ENCODE measurements around the gene NME3. TPM values are rescaled to one million over a fixed set of nuclear protein-coding genes. Genes with fewer than 3 reads are reported as not detected.
A peak's percentile ranks its signal among the peaks of the same experiment; 100 is the strongest.

Gene NME3
- total and polyA plus RNA-seq, 8 donors: 27.4 to 297 (median 33.1) TPM

DNA sequence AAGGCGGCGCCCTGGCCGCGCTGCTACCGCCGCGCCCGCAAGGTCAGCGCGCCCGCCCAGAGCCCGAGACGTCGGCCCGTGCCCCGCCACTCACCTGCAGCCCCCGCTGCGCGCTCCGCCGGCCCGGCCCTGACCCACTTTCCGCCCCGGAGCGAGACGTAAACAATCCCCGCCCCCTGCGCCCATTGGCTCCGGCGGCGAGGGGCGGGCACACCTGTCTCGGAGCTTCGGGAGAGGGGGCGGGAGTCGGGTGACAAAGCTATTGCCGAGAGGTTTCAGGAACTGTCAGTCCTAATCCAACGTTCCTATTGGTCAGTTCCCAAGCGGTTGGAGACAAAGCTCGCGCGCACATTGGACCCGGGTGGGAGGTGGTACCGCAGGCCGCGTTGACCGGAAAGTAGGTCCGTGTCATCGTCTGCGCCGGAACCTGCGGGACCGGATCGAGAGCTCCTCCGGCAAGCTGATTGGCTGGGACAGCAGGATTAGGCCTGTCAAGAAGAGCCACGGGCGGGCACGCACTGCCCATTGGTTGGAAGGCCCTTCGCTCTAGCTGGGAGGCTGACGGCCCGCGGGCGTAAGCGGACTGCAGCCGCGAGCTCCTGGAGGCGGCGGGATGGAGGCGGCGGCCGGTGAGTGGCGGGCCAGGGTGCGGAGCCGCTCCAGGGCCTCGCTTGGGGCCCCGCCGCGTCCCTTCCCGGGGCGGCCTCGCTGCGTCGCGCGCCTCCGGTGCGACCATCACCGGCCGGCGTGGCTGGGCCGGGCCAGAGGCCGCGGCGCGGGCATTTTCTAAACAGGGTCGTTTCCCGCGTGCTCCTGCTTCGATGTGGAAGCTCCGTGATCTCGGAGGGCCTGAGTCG is 11.3 kb upstream of the NME3 start, which contains the start of the genes NUBP2 and SPSB3:
NUBP2 (plus strand) TSS at position 553 of the 857 bp plus-strand sequence; CDS start at position 614, 61 bp downstream.
SPSB3 (minus strand) TSS at position 164 of the 857 bp plus-strand sequence. CDS start 1,088 bp downstream, outside the sequence.
- peaks cover 11 to 17% (median 16%) of the 10 kb centered on the region in 3 donors for H3K4me1 ChIP-seq
- FAIRE-seq (peak; percentile 99), ATAC-seq (peak; percentile 88 to 95 (median 90)), DNase-seq (peak; percentile 96 to 100 (median 100))
- intact Hi-C loops (cut with DNase I): no loop called here
- TF ChIP-seq, protein P1, sequence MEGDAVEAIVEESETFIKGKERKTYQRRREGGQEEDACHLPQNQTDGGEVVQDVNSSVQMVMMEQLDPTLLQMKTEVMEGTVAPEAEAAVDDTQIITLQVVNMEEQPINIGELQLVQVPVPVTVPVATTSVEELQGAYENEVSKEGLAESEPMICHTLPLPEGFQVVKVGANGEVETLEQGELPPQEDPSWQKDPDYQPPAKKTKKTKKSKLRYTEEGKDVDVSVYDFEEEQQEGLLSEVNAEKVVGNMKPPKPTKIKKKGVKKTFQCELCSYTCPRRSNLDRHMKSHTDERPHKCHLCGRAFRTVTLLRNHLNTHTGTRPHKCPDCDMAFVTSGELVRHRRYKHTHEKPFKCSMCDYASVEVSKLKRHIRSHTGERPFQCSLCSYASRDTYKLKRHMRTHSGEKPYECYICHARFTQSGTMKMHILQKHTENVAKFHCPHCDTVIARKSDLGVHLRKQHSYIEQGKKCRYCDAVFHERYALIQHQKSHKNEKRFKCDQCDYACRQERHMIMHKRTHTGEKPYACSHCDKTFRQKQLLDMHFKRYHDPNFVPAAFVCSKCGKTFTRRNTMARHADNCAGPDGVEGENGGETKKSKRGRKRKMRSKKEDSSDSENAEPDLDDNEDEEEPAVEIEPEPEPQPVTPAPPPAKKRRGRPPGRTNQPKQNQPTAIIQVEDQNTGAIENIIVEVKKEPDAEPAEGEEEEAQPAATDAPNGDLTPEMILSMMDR (IDR thresholded peaks at IDR 0.05): no peak
- H3K36me3 ChIP-seq: peaks cover 0 to 6% (median 5%) of the 10 kb centered on the region in 3 donors
- WGBS, 2 donors: 0% methylated on average over 81 to 102 of the region's 102 CpGs
- peak within 1 kb of the TSS; percentile 85 to 96 (median 88) for H3K27ac ChIP-seq
- H3K27me3 ChIP-seq: no peaks in the 10 kb centered on the region
- peak within 1 kb of the TSS; percentile 75 to 97 (median 93) for H3K4me3 ChIP-seq
- H3K9me3 ChIP-seq: no peaks in the 10 kb centered on the region

DNA sequence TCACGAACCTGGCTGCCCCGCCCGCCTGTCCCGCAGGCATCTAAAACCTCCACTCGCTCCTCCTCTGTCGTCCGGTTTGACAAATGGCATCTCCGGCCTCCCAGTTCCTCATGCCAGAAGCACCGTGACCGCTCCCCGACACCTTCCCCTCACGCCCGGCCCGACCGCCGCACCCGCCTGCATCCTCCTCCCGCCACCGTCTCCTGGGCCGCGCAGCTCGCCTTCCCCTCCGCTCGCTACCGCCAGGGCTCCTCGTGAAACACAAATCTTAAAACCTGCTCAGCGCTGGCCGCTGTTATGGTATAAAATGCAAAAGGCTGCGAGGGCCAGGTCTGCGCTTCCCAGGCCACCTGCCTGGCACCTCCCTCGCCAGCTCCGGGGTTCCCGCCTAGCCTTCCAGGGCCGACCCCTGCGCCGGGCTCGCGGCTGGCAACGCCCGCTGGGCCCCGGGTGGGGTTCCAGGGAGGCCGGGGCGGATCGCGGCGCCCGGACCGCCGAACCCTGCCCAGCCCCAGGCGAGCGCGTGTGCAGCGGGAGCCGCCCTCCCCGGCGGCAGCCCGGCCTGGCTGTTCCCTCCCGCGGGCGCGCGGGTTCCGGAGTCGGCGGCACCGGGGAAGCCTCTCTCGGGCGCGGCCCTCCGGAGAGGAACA is 10.5 kb upstream of the NME3 start:
- ATAC-seq (peak in 2 of 4 donors; percentile 2 to 3), FAIRE-seq (no peak), DNase-seq (peak in 4 of 6 donors; percentile 41 to 85 (median 62))
- no peaks in the 10 kb centered on the region for H3K9me3 ChIP-seq
- intact Hi-C loops (cut with DNase I): no loop called here
- peaks cover 11 to 17% (median 16%) of the 10 kb centered on the region in 3 donors for H3K4me1 ChIP-seq
- peak overlapping the region; percentile 64 to 97 (median 93) for H3K4me3 ChIP-seq
- peaks cover 0 to 14% (median 10%) of the 10 kb centered on the region in 3 donors for H3K36me3 ChIP-seq
- H3K27me3 ChIP-seq: no peaks in the 10 kb centered on the region
- 0 to 1% methylated on average over 47 to 70 of the region's 70 CpGs for WGBS, 2 donors
- H3K27ac ChIP-seq: peak overlapping the region; percentile 85 to 96 (median 88)
- TF ChIP-seq, protein P1 (IDR thresholded peaks at IDR 0.05): no peak

DNA sequence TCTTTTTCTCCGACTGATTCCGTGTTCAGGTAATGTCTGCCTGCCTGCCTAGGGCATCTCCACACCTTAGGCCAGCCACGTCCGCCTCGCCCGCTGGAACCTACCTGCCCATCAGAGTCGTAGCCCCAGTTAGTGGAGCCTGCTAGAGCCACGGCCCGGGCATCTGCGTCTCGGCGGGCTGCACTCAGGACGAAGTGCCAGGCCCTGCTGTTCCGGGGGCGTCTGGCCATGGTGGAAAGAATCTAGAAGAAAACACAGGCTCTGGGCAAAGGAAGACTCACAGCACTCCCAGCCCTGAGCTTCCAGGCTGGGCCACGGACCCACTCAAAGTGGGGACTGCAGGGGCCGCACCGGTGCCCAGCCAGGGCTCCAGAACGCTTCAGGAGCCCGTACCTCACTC is 9.9 kb upstream of the NME3 start:
- peaks cover 0 to 20% (median 10%) of the 10 kb centered on the region in 3 donors for H3K36me3 ChIP-seq
- DNase-seq (peak in 4 of 6 donors; percentile 14 to 81 (median 40)), FAIRE-seq (no peak), ATAC-seq (no peak)
- intact Hi-C loops (cut with DNase I): no loop called here
- H3K9me3 ChIP-seq: no peaks in the 10 kb centered on the region
- no peaks in the 10 kb centered on the region for H3K27me3 ChIP-seq
- TF ChIP-seq, protein P1 (IDR thresholded peaks at IDR 0.05): no peak
- peaks cover 11 to 17% (median 16%) of the 10 kb centered on the region in 3 donors for H3K4me1 ChIP-seq
- peak overlapping the region; percentile 85 to 96 (median 88) for H3K27ac ChIP-seq
- WGBS, 2 donors: 38 to 48% methylated on average over 20 of the region's 20 CpGs
- H3K4me3 ChIP-seq: peak overlapping the region; percentile 64 to 97 (median 93)

DNA sequence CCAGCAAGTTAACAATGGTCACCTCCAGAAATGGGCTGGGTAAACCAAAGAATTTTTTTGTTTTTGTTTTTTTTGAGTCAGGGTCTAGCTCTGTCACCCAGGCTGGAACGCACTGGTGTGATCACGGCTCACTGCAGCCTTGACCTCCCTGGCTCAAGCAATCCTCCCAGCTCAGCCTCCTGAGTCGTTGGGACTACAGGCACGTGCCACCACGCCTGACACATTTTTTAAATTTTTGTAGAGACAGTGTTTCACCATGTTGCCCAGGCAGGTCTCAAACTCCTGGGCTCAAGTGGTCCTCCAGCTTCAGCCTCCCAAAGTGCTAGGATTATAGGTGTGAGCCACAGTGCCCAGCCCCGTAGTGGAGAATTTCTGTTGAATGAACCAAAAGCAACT is 9.3 kb upstream of the NME3 start:
- H3K4me3 ChIP-seq: no peak overlapping the region

More for the DNA sequence above, 9.3 kb upstream of the NME3 start:
- peak in 1 of 6 donors; percentile 15 for DNase-seq
- Histone ChIP-seq H3K9me3 (no peaks in the 10 kb centered on the region), H3K27me3 (no peaks in the 10 kb centered on the region), H3K27ac (no peak overlapping the region), H3K36me3 (peaks cover 0 to 25% (median 10%) of the 10 kb centered on the region in 3 donors), H3K4me1 (peaks cover 11 to 17% (median 16%) of the 10 kb centered on the region in 3 donors)
- TF ChIP-seq, protein P1 (IDR thresholded peaks at IDR 0.05): no peak
- 58 to 68% methylated on average over 6 of the region's 6 CpGs for WGBS, 2 donors
- intact Hi-C loops (cut with DNase I): no loop called here
- no peak for FAIRE-seq
- ATAC-seq: no peak
